Activated CD8-positive, alpha-beta T cell treated with anti-CD3 and anti-CD28 coated beads for 36 hours (primary cell): Measurements from ENCODE around the gene TMEM252. TPM values are rescaled to one million over a fixed set of nuclear protein-coding genes. Genes with fewer than 3 reads are reported as not detected.

Source experiments
- ATAC-seq: fragments of 200-7000 bp; cut with Tn5 transposase; one replicate; pipeline ENCODE4 v1.10.0; 2021; ENCODE audit warnings: mild to moderate bottlenecking, moderate library complexity
- CTCF ChIA-PET: fragments of 350-600 bp; sonication (Branson Sonifier 250); formaldehyde crosslinking; loops from one replicate; lab custom pipeline; 2021; ENCODE audit warnings: antibody characterized with exemption; lab: Charles Lee
- POLR2A ChIA-PET: fragments of 350-600 bp; sonication (Branson Sonifier 250); formaldehyde crosslinking; loops from one replicate; lab custom pipeline; 2021; ENCODE audit warnings: antibody characterized with exemption; lab: Charles Lee
- DNase-seq: peaks from one replicate; pipeline ENCODE4 v3.0.0-alpha.2; 2020
- H3K27ac Mint-ChIP-seq: one replicate; pipeline ENCODE4 v1.8.0; 2021; ENCODE audit warnings: mild to moderate bottlenecking, mixed read lengths
- H3K27me3 Mint-ChIP-seq: one replicate; pipeline ENCODE4 v1.8.0; 2021; ENCODE audit warnings: mixed read lengths
- H3K36me3 Mint-ChIP-seq: one replicate; pipeline ENCODE4 v1.8.0; 2021; ENCODE audit warnings: low read depth, mixed read lengths
- H3K4me1 Mint-ChIP-seq: one replicate; pipeline ENCODE4 v1.8.0; 2021; ENCODE audit warnings: low read depth, mixed read lengths
- H3K4me3 Mint-ChIP-seq: one replicate; pipeline ENCODE4 v1.8.0; 2021; ENCODE audit warnings: mild to moderate bottlenecking, moderate library complexity, mixed read lengths
- H3K9me3 Mint-ChIP-seq: one replicate; pipeline ENCODE4 v1.8.0; 2021; ENCODE audit warnings: mixed read lengths
- intact Hi-C: fragments of 100-400 bp; cut with micrococcal nuclease; formaldehyde crosslinking; loops from one replicate; pipeline ENCODE4 v1.10.0; 2022
- total RNA-seq, 2 experiments: library from RNA; stranded (reverse); gene quantifications; one replicate each; pipeline ENCODE4 v1.2.3, GENCODE V29; 2021
- TF ChIP-seq, protein P1 (sequence below): fragments of 200-600 bp; IDR thresholded peaks from one replicate; pipeline ENCODE4 v1.8.0; 2022; ENCODE audit warnings: antibody characterized with exemption, mild to moderate bottlenecking

The TMEM252 gene
- total RNA-seq, 2 experiments from 2014 or later: not detected

- no peaks in the 10 kb centered on the region for H3K36me3 Mint-ChIP-seq
- no peak overlapping the region for H3K27ac Mint-ChIP-seq
- H3K4me3 Mint-ChIP-seq: no peak overlapping the region
- peaks cover 3% of the 10 kb centered on the region for H3K27me3 Mint-ChIP-seq
- intact Hi-C loops: no loop called here
- no peak for DNase-seq
- POLR2A ChIA-PET: no interaction called here
- no peak for ATAC-seq
- no peaks in the 10 kb centered on the region for H3K9me3 Mint-ChIP-seq
- TF ChIP-seq, protein P1, sequence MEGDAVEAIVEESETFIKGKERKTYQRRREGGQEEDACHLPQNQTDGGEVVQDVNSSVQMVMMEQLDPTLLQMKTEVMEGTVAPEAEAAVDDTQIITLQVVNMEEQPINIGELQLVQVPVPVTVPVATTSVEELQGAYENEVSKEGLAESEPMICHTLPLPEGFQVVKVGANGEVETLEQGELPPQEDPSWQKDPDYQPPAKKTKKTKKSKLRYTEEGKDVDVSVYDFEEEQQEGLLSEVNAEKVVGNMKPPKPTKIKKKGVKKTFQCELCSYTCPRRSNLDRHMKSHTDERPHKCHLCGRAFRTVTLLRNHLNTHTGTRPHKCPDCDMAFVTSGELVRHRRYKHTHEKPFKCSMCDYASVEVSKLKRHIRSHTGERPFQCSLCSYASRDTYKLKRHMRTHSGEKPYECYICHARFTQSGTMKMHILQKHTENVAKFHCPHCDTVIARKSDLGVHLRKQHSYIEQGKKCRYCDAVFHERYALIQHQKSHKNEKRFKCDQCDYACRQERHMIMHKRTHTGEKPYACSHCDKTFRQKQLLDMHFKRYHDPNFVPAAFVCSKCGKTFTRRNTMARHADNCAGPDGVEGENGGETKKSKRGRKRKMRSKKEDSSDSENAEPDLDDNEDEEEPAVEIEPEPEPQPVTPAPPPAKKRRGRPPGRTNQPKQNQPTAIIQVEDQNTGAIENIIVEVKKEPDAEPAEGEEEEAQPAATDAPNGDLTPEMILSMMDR: no peak
- CTCF ChIA-PET: interaction anchor here (0.9 to 1.1 kb wide), 2 partner anchors 9 to 17 kb away, joined by 3 read pairs; no protein-coding TSS in a partner anchor
- peaks cover 6% of the 10 kb centered on the region for H3K4me1 Mint-ChIP-seq
These were observed 10.5 kb upstream of the TMEM252 start for GRCh38 chr9:68551191-68551590.

- peaks cover 6% of the 10 kb centered on the region for H3K4me1 Mint-ChIP-seq
These were observed 7.6 kb upstream of the TMEM252 start for GRCh38 chr9:68548241-68548640.

DNA sequence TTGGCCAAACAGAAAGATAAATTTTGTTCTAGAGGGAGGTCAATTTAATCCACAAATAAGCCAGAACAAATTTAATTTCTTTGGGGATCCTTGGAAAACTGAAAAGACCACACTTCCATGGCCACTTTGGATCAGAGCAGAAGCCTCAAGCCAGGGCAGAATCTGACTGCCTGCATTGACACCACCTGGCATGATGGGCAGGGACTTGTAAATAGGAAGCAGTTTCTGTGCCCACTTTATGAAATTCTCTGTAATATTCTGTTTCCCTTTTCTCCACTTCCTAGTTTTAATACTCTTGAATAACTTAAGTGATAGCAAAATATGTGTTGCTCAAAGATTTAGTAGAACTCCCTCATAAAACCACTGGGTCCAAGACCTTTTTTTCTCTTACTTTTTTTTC is 6.7 kb upstream of the TMEM252 start:
- Mint-ChIP-seq H3K36me3 (no peaks in the 10 kb centered on the region), H3K4me1 (peaks cover 6% of the 10 kb centered on the region), H3K9me3 (no peaks in the 10 kb centered on the region), H3K27ac (no peak overlapping the region), H3K27me3 (peaks cover 6% of the 10 kb centered on the region), H3K4me3 (no peak overlapping the region)
- DNase-seq (no peak), ATAC-seq (no peak)
- ChIA-PET POLR2A (no interaction called here), CTCF (no interaction called here)
- TF ChIP-seq, protein P1: no peak
- intact Hi-C loops: no loop called here

More at GRCh38 chr9:68548241-68548640, 7.6 kb upstream of the TMEM252 start:
- no peaks in the 10 kb centered on the region for H3K9me3 Mint-ChIP-seq
- DNase-seq: no peak
- peaks cover 7% of the 10 kb centered on the region for H3K27me3 Mint-ChIP-seq
- ChIA-PET CTCF (interaction anchor here (0.7 kb wide), 1 partner anchor 15 kb away, joined by 3 read pairs; no protein-coding TSS in a partner anchor), POLR2A (no interaction called here)
- H3K27ac Mint-ChIP-seq: no peak overlapping the region
- TF ChIP-seq, protein P1: no peak
- no peaks in the 10 kb centered on the region for H3K36me3 Mint-ChIP-seq
- intact Hi-C loops: no loop called here
- no peak overlapping the region for H3K4me3 Mint-ChIP-seq
- no peak for ATAC-seq

- no peak overlapping the region for H3K4me3 Mint-ChIP-seq
- no peak for DNase-seq
- TF ChIP-seq, protein P1: no peak
- intact Hi-C loops: no loop called here
- ATAC-seq: peak; percentile 24
- H3K4me1 Mint-ChIP-seq: peaks cover 6% of the 10 kb centered on the region
- H3K27ac Mint-ChIP-seq: no peak overlapping the region
- H3K36me3 Mint-ChIP-seq: no peaks in the 10 kb centered on the region
- CTCF ChIA-PET: no interaction called here
- no peaks in the 10 kb centered on the region for H3K9me3 Mint-ChIP-seq
- peaks cover 4% of the 10 kb centered on the region for H3K27me3 Mint-ChIP-seq
- POLR2A ChIA-PET: no interaction called here
These were observed 6.1 kb upstream of the TMEM252 start for GRCh38 chr9:68546596-68547390.

- ChIA-PET POLR2A (no interaction called here), CTCF (no interaction called here)
- Mint-ChIP-seq H3K4me3 (no peak overlapping the region), H3K36me3 (no peaks in the 10 kb centered on the region), H3K9me3 (no peaks in the 10 kb centered on the region), H3K4me1 (peaks cover 6% of the 10 kb centered on the region), H3K27me3 (peaks cover 6% of the 10 kb centered on the region), H3K27ac (no peak overlapping the region)
- DNase-seq (no peak), ATAC-seq (no peak)
- intact Hi-C loops: no loop called here
- TF ChIP-seq, protein P1: no peak
These were observed 4.5 kb upstream of the TMEM252 start for GRCh38 chr9:68545033-68545705.
